Psoas muscle (tissue), 7 donors: Measurements from ENCODE around the gene ISY1. TPM values are rescaled to one million over a fixed set of nuclear protein-coding genes. Genes with fewer than 3 reads are reported as not detected.

ENCODE experiments used
- polyA plus RNA-seq, 3 donors: library from polyadenylated mRNA; stranded (reverse); fragments of 200-250 nt; gene quantifications; one replicate each; pipeline ENCODE4 v1.2.3, GENCODE V29; 2013
- total RNA-seq, 4 donors: library from RNA; stranded (reverse); fragmentation: NEBNext Ultra II Directional in 2 of 4; extraction: Animal tissue kit (Norgen Biotek cat#: 25700) in 2 of 4; gene quantifications; one replicate each; pipeline versions ENCODE4 v1.2.1 to v1.2.4, GENCODE V29; 2021 to 2023
- donor health status: healthy with polysubstance abuse.
- donor health status: DM: no; HTN: no; CAD: no; lungs with moderate emphysema.
- donor health status: Bipolar disorder and iron deficiency.
- donor health status: healthy.
- donor health status: DM: no; HTN: no; CAD: no.
- donor health status: DM: no; HTN: no; CAD: no.
- donor health status: DM: yes; HTN: yes; CAD: no.

ISY1 gene
- total and polyA plus RNA-seq, 7 donors: 25.9 to 56.0 (median 33.2) TPM

Other genes with a start within 250 kb of the ISY1 start
- under 1 TPM; 0.07 to 0.86 (median 0.23) TPM for gene CFAP92, start 167.0 kb downstream of the ISY1 start, total RNA-seq
- under 1 TPM; 0.09 to 0.16 (median 0.13) TPM for gene CFAP92, start 167.0 kb downstream of the ISY1 start, polyA plus RNA-seq
- gene EFCC1, start 159.8 kb downstream of the ISY1 start, total RNA-seq: 1 to 10 TPM in 2 of 4 donors, under 1 TPM in 2; 0.38 to 1.5 (median 0.74) TPM
- gene EFCC1, start 159.8 kb downstream of the ISY1 start, polyA plus RNA-seq: under 1 TPM; 0.11 to 0.68 (median 0.26) TPM
- not detected for gene GP9, start 100.3 kb downstream of the ISY1 start, total RNA-seq
- gene GP9, start 100.3 kb downstream of the ISY1 start, polyA plus RNA-seq: under 1 TPM; 0.04 to 0.21 (median 0.09) TPM
- gene RAB43, start 39.3 kb downstream of the ISY1 start, total RNA-seq: 1 to 10 TPM; 1.6 to 5.1 (median 2.6) TPM
- gene RAB43, start 39.3 kb downstream of the ISY1 start, polyA plus RNA-seq: 1 to 10 TPM in 2 of 3 donors, under 1 TPM in 1; 0.62 to 1.3 (median 1.2) TPM
- gene CNBP, start 22.8 kb upstream of the ISY1 start, total RNA-seq: 100 to 1,000 TPM; 754 to 850 (median 816) TPM
- gene CNBP, start 22.8 kb upstream of the ISY1 start, polyA plus RNA-seq: 100 to 1,000 TPM; 423 to 678 (median 575) TPM
- gene COPG1, start 88.5 kb upstream of the ISY1 start, total RNA-seq: 10 to 100 TPM; 59.7 to 85.6 (median 65.4) TPM
- 10 to 100 TPM; 58.4 to 96.1 (median 66.9) TPM for gene COPG1, start 88.5 kb upstream of the ISY1 start, polyA plus RNA-seq
- 10 to 100 TPM; 33.9 to 37.4 (median 37.0) TPM for gene HMCES, start 117.8 kb upstream of the ISY1 start, total RNA-seq
- 10 to 100 TPM; 32.6 to 35.7 (median 34.5) TPM for gene HMCES, start 117.8 kb upstream of the ISY1 start, polyA plus RNA-seq